ENCODE results near the gene SCD.

DNA sequence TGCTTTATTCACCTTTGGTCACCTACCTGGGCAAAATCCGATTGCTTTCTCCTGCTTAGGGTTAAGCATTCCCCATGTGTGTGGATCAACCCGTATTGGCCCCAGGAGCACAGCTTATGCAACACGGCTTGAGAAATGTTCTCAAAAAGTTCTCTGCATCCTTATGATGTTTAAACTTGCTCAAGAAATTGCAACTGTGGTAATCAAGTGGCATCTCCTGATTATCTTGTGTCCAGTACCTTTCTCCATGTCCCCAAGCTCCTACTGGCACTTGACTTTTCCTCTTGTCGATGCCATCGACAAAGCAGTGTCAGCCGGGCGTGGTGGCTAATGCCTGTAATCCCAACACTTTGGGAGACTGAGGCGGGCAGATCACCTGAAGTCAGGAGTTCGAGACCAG is 12.3 kb upstream of the SCD start:
- TF ChIP-seq FOSL1 (CRISPR knock-in tag; IDR thresholded peaks at IDR 0.05; ENCODE audit: borderline replicate concordance) (no peak), PCBP1 (IDR thresholded peaks at IDR 0.05; ENCODE audit: borderline replicate concordance, low read depth, low read length) (no peak), RFX5 (IDR thresholded peaks at IDR 0.05; ENCODE audit: low read depth, low read length) (no peak), GTF2F1 (IDR thresholded peaks at IDR 0.05; ENCODE audit: low read length) (no peak), ARNT (IDR thresholded peaks at IDR 0.05) (no peak), SMAD1 (CRISPR knock-in tag; IDR thresholded peaks at IDR 0.05; ENCODE audit: borderline replicate concordance, low read depth) (no peak), POLR2A (IDR thresholded peaks at IDR 0.05; ENCODE audit: insufficient read depth in 1 of 2, low read depth in 2 of 2, low read length in 2 of 2) (no peak), ZNF850 (CRISPR knock-in tag; conservative IDR thresholded peaks at IDR 0.05) (no peak)
- TF ChIP-seq, protein P1, sequence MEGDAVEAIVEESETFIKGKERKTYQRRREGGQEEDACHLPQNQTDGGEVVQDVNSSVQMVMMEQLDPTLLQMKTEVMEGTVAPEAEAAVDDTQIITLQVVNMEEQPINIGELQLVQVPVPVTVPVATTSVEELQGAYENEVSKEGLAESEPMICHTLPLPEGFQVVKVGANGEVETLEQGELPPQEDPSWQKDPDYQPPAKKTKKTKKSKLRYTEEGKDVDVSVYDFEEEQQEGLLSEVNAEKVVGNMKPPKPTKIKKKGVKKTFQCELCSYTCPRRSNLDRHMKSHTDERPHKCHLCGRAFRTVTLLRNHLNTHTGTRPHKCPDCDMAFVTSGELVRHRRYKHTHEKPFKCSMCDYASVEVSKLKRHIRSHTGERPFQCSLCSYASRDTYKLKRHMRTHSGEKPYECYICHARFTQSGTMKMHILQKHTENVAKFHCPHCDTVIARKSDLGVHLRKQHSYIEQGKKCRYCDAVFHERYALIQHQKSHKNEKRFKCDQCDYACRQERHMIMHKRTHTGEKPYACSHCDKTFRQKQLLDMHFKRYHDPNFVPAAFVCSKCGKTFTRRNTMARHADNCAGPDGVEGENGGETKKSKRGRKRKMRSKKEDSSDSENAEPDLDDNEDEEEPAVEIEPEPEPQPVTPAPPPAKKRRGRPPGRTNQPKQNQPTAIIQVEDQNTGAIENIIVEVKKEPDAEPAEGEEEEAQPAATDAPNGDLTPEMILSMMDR (CRISPR knock-in tag; IDR thresholded peaks at IDR 0.05) = no peak
